Measurements from ENCODE around the gene PTPRT. TPM values are rescaled to one million over a fixed set of nuclear protein-coding genes. Genes with fewer than 3 reads are reported as not detected.

PTPRT gene
- total RNA-seq, 1 experiment from 2014 or later, result not detected

DNA sequence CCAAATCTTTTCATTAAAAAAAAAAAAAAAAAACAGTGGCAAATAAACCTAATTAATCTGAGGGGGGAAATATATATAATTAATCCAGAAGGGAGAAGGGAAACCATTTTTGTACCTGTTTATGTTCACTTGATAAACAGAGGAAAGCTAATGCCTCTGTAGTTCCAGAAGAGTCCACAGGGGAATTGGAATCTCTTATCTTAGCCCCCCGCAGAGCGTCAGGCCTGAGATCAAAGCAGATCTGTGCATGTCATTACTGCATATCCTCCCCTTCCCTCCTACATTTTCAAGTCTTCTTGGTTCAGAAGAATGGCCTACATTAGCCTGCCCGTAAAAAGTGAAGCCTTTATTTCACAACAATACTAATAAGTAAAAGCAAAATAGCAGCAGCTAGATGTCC, 157.2 kb downstream of the PTPRT start:
- DNase-seq (ENCODE audit: low read depth, low spot score) (no peak), ATAC-seq (no peak)
- Histone ChIP-seq H2AFZ (ENCODE audit: low read depth, low read length, poor library complexity, severe bottlenecking) (no peak overlapping the region), H3K79me2 (ENCODE audit: insufficient read depth, low read length) (no peaks in the 10 kb centered on the region), H4K20me1 (ENCODE audit: insufficient read depth) (no peaks in the 10 kb centered on the region), H3K9ac (ENCODE audit: low read length) (no peak overlapping the region), H3K27ac (ENCODE audit: low read depth, low read length) (no peak overlapping the region), H3K27me3 (ENCODE audit: insufficient read depth, low read length) (no peaks in the 10 kb centered on the region), H3K9me3 (ENCODE audit: control insufficient read depth in 1 of 2, insufficient read depth in 1 of 2, low read depth in 1 of 2, low read length in 2 of 2) (peaks cover 7 to 18% of the 10 kb centered on the region in 2 experiments; a peak in 2 of 4 replicates), H3K4me2 (ENCODE audit: low read length) (no peak overlapping the region), H3K4me1 (ENCODE audit: control insufficient read depth in 1 of 2, insufficient read depth in 2 of 2, low read length in 2 of 2) (no peaks in the 10 kb centered on the region), H3K36me3 (ENCODE audit: control insufficient read depth in 1 of 2, insufficient read depth in 2 of 2, low read length in 2 of 2) (no peaks in the 10 kb centered on the region), H3K9me2 (ENCODE audit: insufficient read depth) (no peaks in the 10 kb centered on the region), H3K4me3 (replicated peaks in 1 of 2; ENCODE audit: low read depth in 1 of 2, low read length in 2 of 2) (no peak overlapping the region)
- no TSS peak for BruUV-seq (replicated peaks)
- intact Hi-C loops (cut with micrococcal nuclease), result no loop called here
- ChIA-PET CTCF (no interaction called here), POLR2A (no interaction called here), RAD21 (ENCODE audit: low non-redundant PET in 1 of 2, low total read pairs in 2 of 2, uncharacterized antibody in 2 of 2, unreplicated experiment in 2 of 2) (no interaction called here)
- TF ChIP-seq, protein P1, sequence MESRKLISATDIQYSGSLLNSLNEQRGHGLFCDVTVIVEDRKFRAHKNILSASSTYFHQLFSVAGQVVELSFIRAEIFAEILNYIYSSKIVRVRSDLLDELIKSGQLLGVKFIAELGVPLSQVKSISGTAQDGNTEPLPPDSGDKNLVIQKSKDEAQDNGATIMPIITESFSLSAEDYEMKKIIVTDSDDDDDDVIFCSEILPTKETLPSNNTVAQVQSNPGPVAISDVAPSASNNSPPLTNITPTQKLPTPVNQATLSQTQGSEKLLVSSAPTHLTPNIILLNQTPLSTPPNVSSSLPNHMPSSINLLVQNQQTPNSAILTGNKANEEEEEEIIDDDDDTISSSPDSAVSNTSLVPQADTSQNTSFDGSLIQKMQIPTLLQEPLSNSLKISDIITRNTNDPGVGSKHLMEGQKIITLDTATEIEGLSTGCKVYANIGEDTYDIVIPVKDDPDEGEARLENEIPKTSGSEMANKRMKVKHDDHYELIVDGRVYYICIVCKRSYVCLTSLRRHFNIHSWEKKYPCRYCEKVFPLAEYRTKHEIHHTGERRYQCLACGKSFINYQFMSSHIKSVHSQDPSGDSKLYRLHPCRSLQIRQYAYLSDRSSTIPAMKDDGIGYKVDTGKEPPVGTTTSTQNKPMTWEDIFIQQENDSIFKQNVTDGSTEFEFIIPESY (IDR thresholded peaks at IDR 0.05; ENCODE audit: extremely low read depth, insufficient replicate concordance, low read length), result no peak
- no peak for TF ChIP-seq YY1 (IDR thresholded peaks at IDR 0.05; ENCODE audit: extremely low read depth, insufficient replicate concordance, low read depth, low read length)
- TF ChIP-seq EGR1 (IDR thresholded peaks at IDR 0.05; ENCODE audit: low read depth), result no peak
- no peak for TF ChIP-seq CEBPB (IDR thresholded peaks at IDR 0.05; ENCODE audit: low read depth)
- TF ChIP-seq ZFX (IDR thresholded peaks at IDR 0.05), result no peak
- no peak for TF ChIP-seq EZH2 (IDR thresholded peaks at IDR 0.05)
- TF ChIP-seq ELF1 (IDR thresholded peaks at IDR 0.05; ENCODE audit: borderline replicate concordance, low read depth), result no peak
- TF ChIP-seq POLR2A (IDR thresholded peaks at IDR 0.05; ENCODE audit: borderline replicate concordance, extremely low read depth, insufficient read depth, insufficient read length), result no peak
- TF ChIP-seq CBX3 (IDR thresholded peaks at IDR 0.05; ENCODE audit: low read depth), result no peak
- TF ChIP-seq EZH2phosphoT487 (IDR thresholded peaks at IDR 0.05; ENCODE audit: borderline replicate concordance), result no peak
- no peak for TF ChIP-seq POLR2AphosphoS5 (IDR thresholded peaks at IDR 0.05; ENCODE audit: low read depth, low read length)
- no peak for TF ChIP-seq SRF (IDR thresholded peaks at IDR 0.05; ENCODE audit: low read depth)
- no peak for TF ChIP-seq TCF7L2 (IDR thresholded peaks at IDR 0.05; ENCODE audit: borderline replicate concordance, extremely low read depth, insufficient read depth, insufficient read length)
- TF ChIP-seq JUND (IDR thresholded peaks at IDR 0.05), result no peak
- TF ChIP-seq FOSL1 (IDR thresholded peaks at IDR 0.05; ENCODE audit: low read depth), result no peak
- TF ChIP-seq, protein P2, sequence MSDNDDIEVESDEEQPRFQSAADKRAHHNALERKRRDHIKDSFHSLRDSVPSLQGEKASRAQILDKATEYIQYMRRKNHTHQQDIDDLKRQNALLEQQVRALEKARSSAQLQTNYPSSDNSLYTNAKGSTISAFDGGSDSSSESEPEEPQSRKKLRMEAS (IDR thresholded peaks at IDR 0.05), result no peak
- TF ChIP-seq, protein P3, sequence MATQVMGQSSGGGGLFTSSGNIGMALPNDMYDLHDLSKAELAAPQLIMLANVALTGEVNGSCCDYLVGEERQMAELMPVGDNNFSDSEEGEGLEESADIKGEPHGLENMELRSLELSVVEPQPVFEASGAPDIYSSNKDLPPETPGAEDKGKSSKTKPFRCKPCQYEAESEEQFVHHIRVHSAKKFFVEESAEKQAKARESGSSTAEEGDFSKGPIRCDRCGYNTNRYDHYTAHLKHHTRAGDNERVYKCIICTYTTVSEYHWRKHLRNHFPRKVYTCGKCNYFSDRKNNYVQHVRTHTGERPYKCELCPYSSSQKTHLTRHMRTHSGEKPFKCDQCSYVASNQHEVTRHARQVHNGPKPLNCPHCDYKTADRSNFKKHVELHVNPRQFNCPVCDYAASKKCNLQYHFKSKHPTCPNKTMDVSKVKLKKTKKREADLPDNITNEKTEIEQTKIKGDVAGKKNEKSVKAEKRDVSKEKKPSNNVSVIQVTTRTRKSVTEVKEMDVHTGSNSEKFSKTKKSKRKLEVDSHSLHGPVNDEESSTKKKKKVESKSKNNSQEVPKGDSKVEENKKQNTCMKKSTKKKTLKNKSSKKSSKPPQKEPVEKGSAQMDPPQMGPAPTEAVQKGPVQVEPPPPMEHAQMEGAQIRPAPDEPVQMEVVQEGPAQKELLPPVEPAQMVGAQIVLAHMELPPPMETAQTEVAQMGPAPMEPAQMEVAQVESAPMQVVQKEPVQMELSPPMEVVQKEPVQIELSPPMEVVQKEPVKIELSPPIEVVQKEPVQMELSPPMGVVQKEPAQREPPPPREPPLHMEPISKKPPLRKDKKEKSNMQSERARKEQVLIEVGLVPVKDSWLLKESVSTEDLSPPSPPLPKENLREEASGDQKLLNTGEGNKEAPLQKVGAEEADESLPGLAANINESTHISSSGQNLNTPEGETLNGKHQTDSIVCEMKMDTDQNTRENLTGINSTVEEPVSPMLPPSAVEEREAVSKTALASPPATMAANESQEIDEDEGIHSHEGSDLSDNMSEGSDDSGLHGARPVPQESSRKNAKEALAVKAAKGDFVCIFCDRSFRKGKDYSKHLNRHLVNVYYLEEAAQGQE (IDR thresholded peaks at IDR 0.05; ENCODE audit: low read depth), result no peak
- no peak for TF ChIP-seq RAD21 (IDR thresholded peaks at IDR 0.05; ENCODE audit: low read depth)
- no peak for TF ChIP-seq ZNF274 (IDR thresholded peaks at IDR 0.05; ENCODE audit: low read depth, low read length)
- TF ChIP-seq, protein P4, sequence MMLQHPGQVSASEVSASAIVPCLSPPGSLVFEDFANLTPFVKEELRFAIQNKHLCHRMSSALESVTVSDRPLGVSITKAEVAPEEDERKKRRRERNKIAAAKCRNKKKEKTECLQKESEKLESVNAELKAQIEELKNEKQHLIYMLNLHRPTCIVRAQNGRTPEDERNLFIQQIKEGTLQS (IDR thresholded peaks at IDR 0.05), result no peak

Data from HCT116 (cell line).